Keratinocyte (primary cell): Measurements from ENCODE around the gene ACBD6.

Experiments
- EZH2 ChIP-seq: IDR thresholded peaks from one replicate; pipeline ENCODE4 v1.6.1; 2012; ENCODE audit warnings: inconsistent platforms, mild to moderate bottlenecking, low read length, moderate library complexity
- TF ChIP-seq, protein P1 (sequence below), 3 experiments: IDR thresholded peaks in 1 of 3; conservative IDR thresholded peaks in 1 of 3; optimal IDR thresholded peaks in 1 of 3; 2 replicates in 2 of 3; 3 replicates in 1 of 3; pipeline versions ENCODE3 to v1.5.1; 2011; ENCODE audit warnings: low read length in 3 of 3, mild to moderate bottlenecking in 3 of 3, moderate library complexity in 2 of 3, control low read depth in 1 of 3, inconsistent platforms in 1 of 3; ENCODE audit not compliant: insufficient read depth in 2 of 3; ENCODE audit errors: extremely low read depth in 1 of 3

DNA sequence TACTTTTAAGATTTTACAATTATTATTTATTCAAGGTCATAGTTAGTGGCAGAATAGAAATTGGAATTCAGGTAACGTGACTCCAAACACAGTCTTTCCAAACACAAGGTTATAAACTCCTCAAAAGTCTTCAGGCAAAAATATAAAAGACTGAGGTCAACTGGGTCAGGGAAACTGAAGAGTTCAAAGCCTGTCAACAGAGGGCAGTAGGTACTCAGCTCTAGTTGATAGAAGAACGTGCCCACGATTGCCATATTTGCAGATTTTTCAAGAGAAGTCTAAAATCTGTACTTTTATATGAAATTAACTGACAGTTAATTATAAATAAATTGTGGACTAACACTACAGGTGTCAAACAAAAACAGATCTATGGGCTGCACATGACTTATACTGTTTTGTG lies 137.3 kb downstream of the ACBD6 start:
- TF ChIP-seq, protein P1, sequence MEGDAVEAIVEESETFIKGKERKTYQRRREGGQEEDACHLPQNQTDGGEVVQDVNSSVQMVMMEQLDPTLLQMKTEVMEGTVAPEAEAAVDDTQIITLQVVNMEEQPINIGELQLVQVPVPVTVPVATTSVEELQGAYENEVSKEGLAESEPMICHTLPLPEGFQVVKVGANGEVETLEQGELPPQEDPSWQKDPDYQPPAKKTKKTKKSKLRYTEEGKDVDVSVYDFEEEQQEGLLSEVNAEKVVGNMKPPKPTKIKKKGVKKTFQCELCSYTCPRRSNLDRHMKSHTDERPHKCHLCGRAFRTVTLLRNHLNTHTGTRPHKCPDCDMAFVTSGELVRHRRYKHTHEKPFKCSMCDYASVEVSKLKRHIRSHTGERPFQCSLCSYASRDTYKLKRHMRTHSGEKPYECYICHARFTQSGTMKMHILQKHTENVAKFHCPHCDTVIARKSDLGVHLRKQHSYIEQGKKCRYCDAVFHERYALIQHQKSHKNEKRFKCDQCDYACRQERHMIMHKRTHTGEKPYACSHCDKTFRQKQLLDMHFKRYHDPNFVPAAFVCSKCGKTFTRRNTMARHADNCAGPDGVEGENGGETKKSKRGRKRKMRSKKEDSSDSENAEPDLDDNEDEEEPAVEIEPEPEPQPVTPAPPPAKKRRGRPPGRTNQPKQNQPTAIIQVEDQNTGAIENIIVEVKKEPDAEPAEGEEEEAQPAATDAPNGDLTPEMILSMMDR (optimal IDR thresholded peaks at IDR 0.05 in 1 of 3, IDR thresholded peaks at IDR 0.05 in 1 of 3, conservative IDR thresholded peaks at IDR 0.05 in 1 of 3; ENCODE audit: extremely low read depth in 1 of 3, insufficient read depth in 2 of 3, low read length in 3 of 3) = peak in 2 of 3 experiments; percentile 6 to 12
- TF ChIP-seq EZH2 = no peak
